Stimulated activated CD8-positive, alpha-beta memory T cell treated with anti-CD3 and anti-CD28 coated beads, Interleukin-12 subunit alpha, Interleukin-12 subunit beta, amount 100 ng/mL, for 4 hours (primary cell): ENCODE results near the gene CLN5.
"Not testable (repeated sequence)": the region's sequence is repeated elsewhere in the genome, so short reads cannot be mapped to it uniquely, and the experiment has no call there.

Experiments
- DNase-seq: peaks from one replicate; pipeline ENCODE4 v3.0.0-alpha.2; 2020; ENCODE audit warnings: low read depth

The CLN5 gene

GRCh38 chr13:76991796-76992547 is at the start of gene CLN5:
CLN5 (plus strand) TSS chr13:76992081; CDS start chr13:76992099, 18 bp downstream.
- DNase-seq: peak; percentile 86

- no peak for DNase-seq
Measured at GRCh38 chr13:76942363-76942762, 49.5 kb upstream of the CLN5 start.

DNA sequence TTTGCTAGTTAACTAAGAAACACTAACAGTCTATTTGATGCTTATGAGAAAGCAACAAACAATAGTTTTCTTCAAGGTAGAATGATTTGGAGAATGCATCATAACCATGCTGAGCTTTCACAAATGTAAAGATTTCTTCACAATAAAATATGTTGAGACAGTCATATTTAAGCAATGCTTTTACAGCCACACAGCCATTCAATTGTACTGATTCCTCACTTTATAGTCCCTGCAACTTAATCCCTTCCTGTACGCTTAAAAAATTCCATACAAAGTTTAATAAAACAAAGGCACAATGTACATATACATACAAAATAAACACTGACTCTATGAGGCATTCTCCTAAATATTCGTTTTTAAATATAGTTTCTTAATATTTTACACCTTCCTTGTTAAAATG is 48.2 kb upstream of the CLN5 start:
- no peak for DNase-seq

GRCh38 chr13:76944456-76944855 is 47.4 kb upstream of the CLN5 start:
- DNase-seq: no peak

- DNase-seq: no peak
Measured at GRCh38 chr13:76948149-76948548, 43.7 kb upstream of the CLN5 start, which contains the start of gene ACOD1. ACOD1 (plus strand) TSS chr13:76948511; CDS start chr13:76948559, 48 bp downstream.

- no peak for DNase-seq
Measured at GRCh38 chr13:76950101-76950500, 41.8 kb upstream of the CLN5 start.

- DNase-seq: no peak
Measured at GRCh38 chr13:76953968-76954367, 37.9 kb upstream of the CLN5 start.

DNA sequence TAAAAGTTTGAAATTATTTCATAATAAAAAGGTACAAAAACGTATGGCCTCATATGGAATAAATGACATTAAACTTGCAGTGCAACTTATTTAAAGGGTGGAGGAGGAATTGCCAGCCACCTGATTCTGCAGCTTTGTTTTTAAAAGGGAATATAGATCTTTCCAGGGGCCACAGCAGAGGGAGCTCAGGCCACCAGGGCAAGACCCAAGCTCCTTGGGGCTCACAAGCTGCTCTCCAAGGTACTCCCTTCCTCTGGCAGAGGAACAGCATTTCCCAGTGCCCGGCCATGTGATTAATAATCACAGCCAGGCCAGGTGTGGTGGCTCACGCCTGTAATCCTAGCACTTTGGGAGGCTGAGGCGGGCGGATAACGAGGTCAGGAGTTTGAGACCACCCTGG is 37.3 kb upstream of the CLN5 start:
- DNase-seq: no peak

DNA sequence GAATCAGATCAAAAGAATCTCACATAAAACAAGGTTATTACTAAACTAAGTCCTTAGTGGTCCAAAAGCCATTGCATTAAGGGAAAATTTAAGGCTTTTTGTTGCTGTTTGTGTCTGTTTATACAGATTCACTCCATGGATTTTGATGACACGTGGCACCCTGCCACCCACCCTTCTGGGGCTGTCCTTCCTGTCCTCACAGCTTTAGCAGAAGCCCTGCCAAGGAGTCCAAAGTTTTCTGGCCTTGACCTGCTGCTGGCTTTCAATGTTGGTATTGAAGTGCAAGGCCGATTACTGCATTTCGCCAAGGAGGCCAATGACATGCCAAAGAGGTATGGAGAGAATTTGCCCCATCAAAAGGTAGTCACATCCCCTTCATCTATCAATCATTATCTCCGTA is 36.7 kb upstream of the CLN5 start:
- DNase-seq: no peak

GRCh38 chr13:76955661-76956060 is 36.2 kb upstream of the CLN5 start:
- DNase-seq: no peak

GRCh38 chr13:76958841-76959432 is 32.9 kb upstream of the CLN5 start:
- DNase-seq: no peak

GRCh38 chr13:76959734-76960133 is 32.1 kb upstream of the CLN5 start:
- DNase-seq: not testable (repeated sequence)

DNA sequence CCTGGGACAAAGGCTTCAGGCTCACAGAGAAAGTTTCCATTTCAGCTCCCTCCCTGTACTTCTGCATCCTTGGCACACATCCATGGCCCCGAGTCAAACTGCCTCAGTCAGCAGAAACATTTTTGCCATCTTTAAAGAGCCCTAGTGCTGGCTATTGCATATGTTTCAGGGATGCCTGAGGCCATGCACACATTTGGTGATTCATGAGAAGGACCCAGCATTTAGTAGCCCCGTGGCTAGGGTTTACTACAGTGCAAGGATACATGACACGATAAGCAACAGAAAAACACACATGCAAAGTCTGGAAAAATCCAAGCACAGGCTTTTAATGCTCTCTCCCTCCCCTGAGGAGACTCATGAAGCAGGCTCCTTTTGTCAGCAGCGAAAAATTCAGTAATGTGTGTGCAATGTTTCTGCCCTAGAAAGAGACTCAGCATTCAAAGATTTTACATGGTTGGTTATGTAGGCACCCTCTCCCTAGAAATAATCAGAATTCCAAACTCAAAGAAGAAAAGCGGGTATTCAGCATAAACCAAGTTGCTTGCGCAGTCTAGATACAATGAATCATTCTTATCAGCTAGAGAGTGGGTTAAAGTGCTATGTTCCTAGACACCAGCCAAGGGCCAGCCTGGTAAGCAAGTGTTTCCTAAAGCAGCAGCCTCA is 26.0 kb upstream of the CLN5 start:
- DNase-seq: no peak

GRCh38 chr13:76967031-76967430 is 24.9 kb upstream of the CLN5 start:
- DNase-seq: no peak

GRCh38 chr13:76968041-76968440 is 23.8 kb upstream of the CLN5 start:
- no peak for DNase-seq

DNA sequence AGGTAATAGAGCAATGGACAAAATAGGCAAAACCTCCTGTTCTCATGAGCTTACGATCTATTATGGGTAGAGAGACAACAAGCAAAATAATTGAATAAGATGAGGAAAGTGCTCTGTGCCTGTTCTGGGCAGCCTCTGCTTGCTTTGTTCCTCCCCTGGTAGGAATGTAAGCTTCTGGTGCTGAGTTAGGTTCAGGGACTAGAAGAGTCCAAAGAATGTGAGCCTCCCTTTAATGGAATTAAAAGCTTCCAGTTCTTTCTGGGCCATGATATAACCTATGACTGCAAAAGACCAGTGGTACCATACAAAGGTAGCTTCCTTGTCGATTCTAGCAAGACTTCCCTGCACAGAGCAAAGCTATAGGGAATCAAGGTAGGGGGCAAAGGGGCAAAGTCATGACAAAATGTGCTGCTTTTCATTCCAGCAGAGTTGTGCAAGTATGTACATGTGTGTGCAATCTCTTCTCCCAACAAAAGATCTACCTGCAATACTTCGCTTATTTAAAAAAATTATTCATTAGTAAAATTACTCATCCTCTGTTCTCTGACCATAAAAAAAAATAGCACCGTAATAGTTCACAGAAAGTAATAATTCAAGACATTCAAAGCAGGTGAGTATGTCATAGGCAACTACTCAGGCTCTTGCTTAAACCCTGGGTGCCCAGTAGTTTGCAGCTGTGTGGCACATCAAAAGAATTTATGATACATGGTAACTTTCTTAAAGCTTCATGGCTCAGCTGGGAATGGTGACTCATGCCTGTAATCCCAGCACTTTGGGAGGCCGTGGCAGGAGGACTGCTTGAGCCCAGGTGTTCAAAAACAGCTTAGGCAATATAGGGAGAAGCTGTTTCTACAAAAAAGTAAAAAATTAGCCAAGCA is 22.2 kb upstream of the CLN5 start:
- DNase-seq: no peak

- DNase-seq: no peak
Measured at GRCh38 chr13:76971215-76971614, 20.7 kb upstream of the CLN5 start.

GRCh38 chr13:76971851-76972829 is 19.7 kb upstream of the CLN5 start:
- no peak for DNase-seq

- no peak for DNase-seq
Measured at GRCh38 chr13:76973920-76974617, 17.8 kb upstream of the CLN5 start.

GRCh38 chr13:76974618-76974975 is 17.3 kb upstream of the CLN5 start:
- DNase-seq: no peak
